ENCODE results near the gene CCDC8.

DNA sequence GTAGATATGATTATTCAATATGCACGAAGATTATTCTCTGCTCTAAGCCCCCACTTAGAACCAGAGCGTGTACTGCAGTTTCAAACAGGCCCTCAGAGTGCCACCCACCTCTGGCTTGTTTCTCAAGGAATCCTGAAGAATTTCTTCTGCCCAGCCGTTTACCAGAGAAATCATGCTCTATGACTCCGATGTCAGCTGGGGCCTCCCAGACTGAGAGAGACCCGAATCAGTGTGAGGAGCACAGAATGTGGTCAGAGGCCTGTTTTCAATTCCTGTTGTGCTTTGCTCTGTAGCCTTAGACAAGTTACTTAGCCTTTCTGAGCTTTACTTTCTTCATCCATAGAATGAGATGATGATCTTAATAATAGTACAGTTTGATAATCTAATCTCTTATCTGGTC is 9.8 kb upstream of the CCDC8 start:
- TF ChIP-seq CTCF (IDR thresholded peaks at IDR 0.05) (no peak), POLR2AphosphoS5 (IDR thresholded peaks at IDR 0.05) (no peak)
